Neural cell (in vitro differentiated cells): ENCODE measurements around the gene SETBP1. TPM values are rescaled to one million over a fixed set of nuclear protein-coding genes. Genes with fewer than 3 reads are reported as not detected.

ENCODE experiments used
- H2AFZ ChIP-seq: fragments of 200-600, 300-800 bp; sonication (generic), shearing (Covaris generic); 2 replicates; pipeline ENCODE4 v1.6.0; 2014; ENCODE audit warnings: low read depth, mild to moderate bottlenecking, antibody characterized with exemption, low read length, moderate library complexity
- H3F3A ChIP-seq: fragments of 200-600 bp; shearing (Covaris generic); 2 replicates; pipeline ENCODE4 v1.6.1; 2016; ENCODE audit warnings: mild to moderate bottlenecking, moderate library complexity, mixed read lengths, antibody characterized with exemption, low read length; ENCODE audit not compliant: insufficient read depth, poor library complexity, severe bottlenecking
- H3K27ac ChIP-seq: fragments of 200-600, 300-800 bp; sonication (generic), shearing (Covaris generic); 2 replicates; pipeline ENCODE4 v1.5.1; 2014; ENCODE audit warnings: mild to moderate bottlenecking, low read length, moderate library complexity
- H3K27me3 ChIP-seq: fragments of 300-800, 200-600 bp; sonication (generic), shearing (Covaris generic); 2 replicates; pipeline ENCODE4 v1.6.0; 2014; ENCODE audit warnings: mild to moderate bottlenecking, low read depth, low read length, moderate library complexity; ENCODE audit not compliant: insufficient read depth
- H3K36me3 ChIP-seq: fragments of 300-800, 200-600 bp; sonication (generic), shearing (Covaris generic); 2 replicates; pipeline ENCODE4 v1.5.1; 2014; ENCODE audit warnings: mild to moderate bottlenecking, antibody characterized with exemption, low read length, moderate library complexity; ENCODE audit not compliant: insufficient read depth
- H3K4me2 ChIP-seq: fragments of 300-800, 200-600 bp; sonication (generic), shearing (Covaris generic); 2 replicates; pipeline ENCODE4 v1.6.0; 2014; ENCODE audit warnings: mild to moderate bottlenecking, low read length
- H3K4me3 ChIP-seq: fragments of 300-800, 200-600 bp; sonication (generic), shearing (Covaris generic); 2 replicates; pipeline ENCODE4 v1.5.1; 2014; ENCODE audit warnings: mild to moderate bottlenecking, low read length, moderate library complexity
- H3K79me2 ChIP-seq: fragments of 200-600 bp; shearing (Covaris generic); replicated peaks from 2 replicates; pipeline ENCODE4 v1.6.0; 2014; ENCODE audit warnings: mild to moderate bottlenecking, low read length, moderate library complexity; ENCODE audit not compliant: insufficient read depth
- H3K9ac ChIP-seq: fragments of 300-800, 200-600 bp; sonication (generic), shearing (Covaris generic); 2 replicates; pipeline ENCODE4 v1.6.1; 2016; ENCODE audit warnings: mild to moderate bottlenecking, low read length, mixed read lengths
- H3K9me2 ChIP-seq: fragments of 200-600 bp; shearing (Covaris generic); 2 replicates; pipeline ENCODE4 v1.6.1; 2016; ENCODE audit warnings: mild to moderate bottlenecking, low read length, mixed read lengths; ENCODE audit not compliant: insufficient read depth
- H3K9me3 ChIP-seq: fragments of 200-600, 300-800 bp; sonication (generic), shearing (Covaris generic); 2 replicates; pipeline ENCODE4 v1.6.1; 2016; ENCODE audit warnings: mild to moderate bottlenecking, mixed run types, low read length, moderate library complexity, mixed read lengths
- H4K20me1 ChIP-seq: fragments of 200-600 bp; shearing (Covaris generic); 2 replicates; pipeline ENCODE4 v1.6.1; 2016; ENCODE audit warnings: mild to moderate bottlenecking, mixed run types; ENCODE audit not compliant: insufficient read depth
- CTCF ChIP-seq: fragments of 450-650 bp; IDR thresholded peaks from 2 replicates; pipeline ENCODE4 v1.5.1; 2014; ENCODE audit warnings: antibody characterized with exemption, mild to moderate bottlenecking, moderate library complexity; ENCODE audit not compliant: poor library complexity, severe bottlenecking
- EP300 ChIP-seq: fragments of 450-650 bp; conservative IDR thresholded peaks from 2 replicates; pipeline ENCODE4 v1.6.1; 2014; ENCODE audit warnings: antibody characterized with exemption, mild to moderate bottlenecking, moderate library complexity; ENCODE audit not compliant: poor library complexity, severe bottlenecking
- EZH2 ChIP-seq: fragments of 200-600, 300-800 bp; shearing (Covaris generic), sonication (generic); IDR thresholded peaks from 2 replicates; pipeline ENCODE4 v1.6.1; 2014; ENCODE audit warnings: antibody characterized with exemption, low read length, borderline replicate concordance, mild to moderate bottlenecking; ENCODE audit not compliant: insufficient read depth, poor library complexity, severe bottlenecking
- MXI1 ChIP-seq: fragments of 450-650 bp; conservative IDR thresholded peaks from 2 replicates; pipeline ENCODE4 v1.6.1; 2014; ENCODE audit warnings: antibody characterized with exemption, mild to moderate bottlenecking; ENCODE audit not compliant: poor library complexity, severe bottlenecking
- POLR2AphosphoS5 ChIP-seq: IDR thresholded peaks from 2 replicates; pipeline ENCODE4 v1.6.1; 2012
- RAD21 ChIP-seq: fragments of 450-650 bp; conservative IDR thresholded peaks from 2 replicates; pipeline ENCODE4 v1.6.1; 2014; ENCODE audit warnings: antibody characterized with exemption, mild to moderate bottlenecking, moderate library complexity
- REST ChIP-seq: IDR thresholded peaks from 2 replicates; pipeline ENCODE4 v1.6.1; 2012; ENCODE audit warnings: borderline replicate concordance
- SMC3 ChIP-seq: fragments of 450-650 bp; conservative IDR thresholded peaks from 2 replicates; pipeline ENCODE4 v1.6.1; 2014; ENCODE audit warnings: antibody characterized with exemption, mild to moderate bottlenecking, moderate library complexity; ENCODE audit not compliant: poor library complexity
- TAF1 ChIP-seq: IDR thresholded peaks from 2 replicates; pipeline ENCODE4 v1.6.1; 2012; ENCODE audit warnings: low read depth
- polyA plus RNA-seq: library from polyadenylated mRNA; depleted of rRNA; stranded (reverse); fragments of >200 nt; gene quantifications from 2 replicates; pipeline ENCODE4 v1.2.3, GENCODE V29; 2014

Gene SETBP1
- polyA plus RNA-seq, 1 donor from 2014 or later = 13.7 TPM

- Histone ChIP-seq H3K4me3 (no peak overlapping the region), H3K79me2 (peaks cover 7% of the 10 kb centered on the region), H3K27ac (no peak overlapping the region), H3K27me3 (no peaks in the 10 kb centered on the region), H3F3A (no peaks in the 10 kb centered on the region), H3K36me3 (peaks cover 13% of the 10 kb centered on the region), H3K4me2 (no peak overlapping the region), H3K9me3 (no peaks in the 10 kb centered on the region), H4K20me1 (no peaks in the 10 kb centered on the region), H2AFZ (no peak overlapping the region), H3K9me2 (no peaks in the 10 kb centered on the region), H3K9ac (no peak overlapping the region)
- no peak for TF ChIP-seq RAD21
- no peak for TF ChIP-seq REST
- TF ChIP-seq EZH2 = no peak
Measured at GRCh38 chr18:44969214-44969795, 288.6 kb downstream of the SETBP1 start.

- Histone ChIP-seq H3K4me3 (no peak overlapping the region), H3K79me2 (peaks cover 6% of the 10 kb centered on the region), H4K20me1 (no peaks in the 10 kb centered on the region), H3K9ac (no peak overlapping the region), H2AFZ (no peak overlapping the region), H3K27me3 (no peaks in the 10 kb centered on the region), H3K27ac (no peak overlapping the region), H3K9me3 (no peaks in the 10 kb centered on the region), H3F3A (no peaks in the 10 kb centered on the region), H3K9me2 (no peaks in the 10 kb centered on the region), H3K36me3 (no peaks in the 10 kb centered on the region), H3K4me2 (no peak overlapping the region)
- TF ChIP-seq RAD21 (no peak), POLR2AphosphoS5 (no peak), SMC3 (no peak), MXI1 (no peak)
Measured at GRCh38 chr18:44973282-44973681, 292.6 kb downstream of the SETBP1 start.

- Histone ChIP-seq H4K20me1 (no peaks in the 10 kb centered on the region), H3F3A (no peaks in the 10 kb centered on the region), H3K4me2 (no peak overlapping the region), H3K27me3 (no peaks in the 10 kb centered on the region), H3K4me3 (no peak overlapping the region), H3K9me3 (no peaks in the 10 kb centered on the region), H3K9ac (no peak overlapping the region), H3K79me2 (peaks cover 6% of the 10 kb centered on the region), H3K9me2 (no peaks in the 10 kb centered on the region), H3K36me3 (no peaks in the 10 kb centered on the region), H2AFZ (no peak overlapping the region), H3K27ac (no peak overlapping the region)
- TF ChIP-seq CTCF = no peak
- TF ChIP-seq POLR2AphosphoS5 = no peak
- TF ChIP-seq RAD21 = no peak
- no peak for TF ChIP-seq EZH2
- TF ChIP-seq TAF1 = no peak
- TF ChIP-seq SMC3 = no peak
- no peak for TF ChIP-seq EP300
- no peak for TF ChIP-seq MXI1
- TF ChIP-seq REST = no peak
Measured at GRCh38 chr18:44974174-44974573, 293.5 kb downstream of the SETBP1 start.
